ENCODE results near the gene ASB18.
A peak's percentile ranks its signal among the peaks of the same experiment; 100 is the strongest.

The ASB18 gene

GRCh38 chr2:236177604-236177966 lies 86.6 kb downstream of the ASB18 start:
- DNase-seq (ENCODE audit: low spot score in 2 of 2): peak; percentile 57 to 84
- in situ Hi-C loops (cut with MboI; ENCODE audit: low sequenced_read_pairs): no loop called here
- Histone ChIP-seq H3K9me3 (no peaks in the 10 kb centered on the region; the same call in 1 of the 2 replicates), H3K4me3 (peak overlapping the region; percentile 16; the same call in 1 of the 2 replicates), H3K27me3 (ENCODE audit: low read depth) (peaks cover 15% of the 10 kb centered on the region), H3K4me1 (peaks cover 28% of the 10 kb centered on the region), H3K36me3 (replicated peaks) (no peaks in the 10 kb centered on the region)

GRCh38 chr2:236176951-236177350 lies 87.3 kb downstream of the ASB18 start:
- H3K36me3 ChIP-seq (replicated peaks): no peaks in the 10 kb centered on the region
- no peak overlapping the region for H3K4me3 ChIP-seq
- peaks cover 31% of the 10 kb centered on the region for H3K4me1 ChIP-seq
- no peak for DNase-seq (ENCODE audit: low spot score in 2 of 2)
- peaks cover 15% of the 10 kb centered on the region for H3K27me3 ChIP-seq (ENCODE audit: low read depth)
- H3K9me3 ChIP-seq: no peaks in the 10 kb centered on the region; the same call in 1 of the 2 replicates
- in situ Hi-C loops (cut with MboI; ENCODE audit: low sequenced_read_pairs): no loop called here

GRCh38 chr2:236176417-236176816 lies 87.8 kb downstream of the ASB18 start:
- DNase-seq (ENCODE audit: low spot score in 2 of 2): peak; percentile 25 to 63
- Histone ChIP-seq H3K4me3 (no peak overlapping the region), H3K36me3 (replicated peaks) (no peaks in the 10 kb centered on the region), H3K9me3 (no peaks in the 10 kb centered on the region; the same call in 1 of the 2 replicates), H3K27me3 (ENCODE audit: low read depth) (peaks cover 15% of the 10 kb centered on the region), H3K4me1 (peaks cover 35% of the 10 kb centered on the region)
- in situ Hi-C loops (cut with MboI; ENCODE audit: low sequenced_read_pairs): no loop called here

- H3K4me1 ChIP-seq: peaks cover 43% of the 10 kb centered on the region
- no peaks in the 10 kb centered on the region for H3K36me3 ChIP-seq (replicated peaks)
- no peak overlapping the region for H3K4me3 ChIP-seq
- no peak for DNase-seq (ENCODE audit: low spot score in 2 of 2)
- H3K27me3 ChIP-seq (ENCODE audit: low read depth): peaks cover 18% of the 10 kb centered on the region
- in situ Hi-C loops (cut with MboI; ENCODE audit: low sequenced_read_pairs): no loop called here
- no peaks in the 10 kb centered on the region; the same call in 1 of the 2 replicates for H3K9me3 ChIP-seq
Observed at GRCh38 chr2:236175548-236176150, 88.6 kb downstream of the ASB18 start.

- Histone ChIP-seq H3K36me3 (replicated peaks) (no peaks in the 10 kb centered on the region), H3K4me1 (peaks cover 42% of the 10 kb centered on the region), H3K9me3 (peaks cover 3% of the 10 kb centered on the region; the same call in 1 of the 2 replicates), H3K27me3 (ENCODE audit: low read depth) (peaks cover 33% of the 10 kb centered on the region), H3K4me3 (no peak overlapping the region)
- in situ Hi-C loops (cut with MboI; ENCODE audit: low sequenced_read_pairs): no loop called here
- DNase-seq (ENCODE audit: low spot score in 2 of 2): no peak
Observed at GRCh38 chr2:236173729-236174607, 90.2 kb downstream of the ASB18 start.

- Histone ChIP-seq H3K4me1 (peaks cover 36% of the 10 kb centered on the region), H3K27me3 (ENCODE audit: low read depth) (peaks cover 34% of the 10 kb centered on the region), H3K4me3 (no peak overlapping the region), H3K36me3 (replicated peaks) (no peaks in the 10 kb centered on the region), H3K9me3 (peaks cover 3% of the 10 kb centered on the region; the same call in 1 of the 2 replicates)
- in situ Hi-C loops (cut with MboI; ENCODE audit: low sequenced_read_pairs): no loop called here
- no peak for DNase-seq (ENCODE audit: low spot score in 2 of 2)
Observed at GRCh38 chr2:236173036-236173728, 91.0 kb downstream of the ASB18 start.

- H3K4me1 ChIP-seq: peaks cover 32% of the 10 kb centered on the region
- DNase-seq (ENCODE audit: low spot score in 2 of 2): peak; percentile 75 to 98
- no peak overlapping the region for H3K4me3 ChIP-seq
- H3K36me3 ChIP-seq (replicated peaks): no peaks in the 10 kb centered on the region
- H3K9me3 ChIP-seq: peaks cover 3% of the 10 kb centered on the region; the same call in 1 of the 2 replicates
- H3K27me3 ChIP-seq (ENCODE audit: low read depth): peaks cover 36% of the 10 kb centered on the region
- in situ Hi-C loops (cut with MboI; ENCODE audit: low sequenced_read_pairs): no loop called here
Observed at GRCh38 chr2:236172255-236173035, 91.8 kb downstream of the ASB18 start.

GRCh38 chr2:236171680-236172254 lies 92.4 kb downstream of the ASB18 start:
- Histone ChIP-seq H3K4me3 (peak overlapping the region; percentile 10), H3K36me3 (replicated peaks) (no peaks in the 10 kb centered on the region), H3K27me3 (ENCODE audit: low read depth) (peaks cover 41% of the 10 kb centered on the region), H3K4me1 (peaks cover 32% of the 10 kb centered on the region), H3K9me3 (peaks cover 3% of the 10 kb centered on the region; the same call in 1 of the 2 replicates)
- in situ Hi-C loops (cut with MboI; ENCODE audit: low sequenced_read_pairs): no loop called here
- peak in 1 of 2 experiments; percentile 79 for DNase-seq (ENCODE audit: low spot score in 2 of 2)

GRCh38 chr2:236171181-236171679 lies 93.0 kb downstream of the ASB18 start:
- Histone ChIP-seq H3K4me3 (peak overlapping the region; percentile 10), H3K36me3 (replicated peaks) (no peaks in the 10 kb centered on the region), H3K4me1 (peaks cover 32% of the 10 kb centered on the region), H3K27me3 (ENCODE audit: low read depth) (peaks cover 43% of the 10 kb centered on the region), H3K9me3 (peaks cover 3% of the 10 kb centered on the region; the same call in 1 of the 2 replicates)
- in situ Hi-C loops (cut with MboI; ENCODE audit: low sequenced_read_pairs): no loop called here
- DNase-seq (ENCODE audit: low spot score in 2 of 2): peak in 1 of 2 experiments; percentile 39

- Histone ChIP-seq H3K9me3 (peaks cover 3% of the 10 kb centered on the region; the same call in 1 of the 2 replicates), H3K4me3 (no peak overlapping the region), H3K27me3 (ENCODE audit: low read depth) (peaks cover 44% of the 10 kb centered on the region), H3K36me3 (replicated peaks) (no peaks in the 10 kb centered on the region), H3K4me1 (peaks cover 32% of the 10 kb centered on the region)
- DNase-seq (ENCODE audit: low spot score in 2 of 2): no peak
- in situ Hi-C loops (cut with MboI; ENCODE audit: low sequenced_read_pairs): no loop called here
Observed at GRCh38 chr2:236170590-236171165, 93.5 kb downstream of the ASB18 start.

GRCh38 chr2:236169741-236170589 lies 94.2 kb downstream of the ASB18 start:
- peaks cover 27% of the 10 kb centered on the region for H3K4me1 ChIP-seq
- peaks cover 3% of the 10 kb centered on the region; the same call in 1 of the 2 replicates for H3K9me3 ChIP-seq
- no peak for DNase-seq (ENCODE audit: low spot score in 2 of 2)
- in situ Hi-C loops (cut with MboI; ENCODE audit: low sequenced_read_pairs): no loop called here
- no peak overlapping the region for H3K4me3 ChIP-seq
- H3K27me3 ChIP-seq (ENCODE audit: low read depth): peaks cover 46% of the 10 kb centered on the region
- H3K36me3 ChIP-seq (replicated peaks): no peaks in the 10 kb centered on the region
